IPS-15b (cell line): ENCODE results near the gene STUB1.

Experiments
- H3K27me3 ChIP-seq: one replicate; pipeline ENCODE4 v1.6.1; 2013; ENCODE audit warnings: low read length; ENCODE audit not compliant: control insufficient read depth, insufficient read depth
- H3K36me3 ChIP-seq: one replicate; pipeline ENCODE4 v1.6.1; 2013; ENCODE audit warnings: low read length; ENCODE audit not compliant: control insufficient read depth, insufficient read depth
- H3K4me1 ChIP-seq: one replicate; pipeline ENCODE4 v1.6.1; 2013; ENCODE audit warnings: mild to moderate bottlenecking, low read length; ENCODE audit not compliant: control insufficient read depth, insufficient read depth
- H3K4me3 ChIP-seq: one replicate; pipeline ENCODE4 v1.5.1; 2013; ENCODE audit warnings: low read depth, low read length
- H3K9ac ChIP-seq: one replicate; pipeline ENCODE4 v1.6.1; 2013; ENCODE audit warnings: low read depth, mild to moderate bottlenecking, low read length
- H3K9me3 ChIP-seq: one replicate; pipeline ENCODE4 v1.6.1; 2013; ENCODE audit warnings: mild to moderate bottlenecking, low read length; ENCODE audit not compliant: control insufficient read depth, insufficient read depth

STUB1 gene

DNA sequence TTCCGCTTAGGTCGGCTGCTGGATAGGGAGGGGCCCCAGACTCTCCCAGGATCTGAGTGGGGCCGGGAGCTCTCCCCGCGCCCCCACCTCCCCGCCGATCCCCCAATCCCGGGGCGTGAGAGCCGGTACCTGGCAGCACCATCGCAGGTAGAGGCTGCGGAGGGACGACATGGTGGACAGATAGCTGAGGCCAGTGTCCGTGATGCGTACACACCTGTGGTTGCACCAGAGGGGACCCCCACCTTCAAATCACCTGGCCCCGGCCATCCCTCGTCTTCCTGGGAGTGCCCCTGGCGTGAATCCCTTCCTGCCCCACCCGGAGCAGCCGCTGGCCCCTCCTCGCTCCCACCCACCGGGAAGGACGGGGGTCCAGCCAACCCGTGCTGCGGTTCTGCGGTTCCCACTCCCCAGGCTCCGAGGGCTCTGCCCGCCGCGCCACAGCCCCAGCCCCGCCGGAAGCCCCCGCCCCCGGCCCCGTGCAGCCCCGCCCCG is 14.7 kb downstream of the STUB1 start:
- no peaks in the 10 kb centered on the region for H3K4me1 ChIP-seq
- peak overlapping the region; percentile 71 for H3K4me3 ChIP-seq
- peaks cover 51% of the 10 kb centered on the region for H3K27me3 ChIP-seq
- H3K36me3 ChIP-seq, result no peaks in the 10 kb centered on the region
- no peaks in the 10 kb centered on the region for H3K9me3 ChIP-seq
- no peak overlapping the region for H3K9ac ChIP-seq

- Histone ChIP-seq H3K4me1 (no peaks in the 10 kb centered on the region), H3K36me3 (no peaks in the 10 kb centered on the region), H3K9me3 (no peaks in the 10 kb centered on the region), H3K4me3 (peak overlapping the region; percentile 83), H3K27me3 (peaks cover 55% of the 10 kb centered on the region), H3K9ac (peak overlapping the region; percentile 67)
These were observed 15.3 kb downstream of the STUB1 start for GRCh38 chr16:695355-696089.

DNA sequence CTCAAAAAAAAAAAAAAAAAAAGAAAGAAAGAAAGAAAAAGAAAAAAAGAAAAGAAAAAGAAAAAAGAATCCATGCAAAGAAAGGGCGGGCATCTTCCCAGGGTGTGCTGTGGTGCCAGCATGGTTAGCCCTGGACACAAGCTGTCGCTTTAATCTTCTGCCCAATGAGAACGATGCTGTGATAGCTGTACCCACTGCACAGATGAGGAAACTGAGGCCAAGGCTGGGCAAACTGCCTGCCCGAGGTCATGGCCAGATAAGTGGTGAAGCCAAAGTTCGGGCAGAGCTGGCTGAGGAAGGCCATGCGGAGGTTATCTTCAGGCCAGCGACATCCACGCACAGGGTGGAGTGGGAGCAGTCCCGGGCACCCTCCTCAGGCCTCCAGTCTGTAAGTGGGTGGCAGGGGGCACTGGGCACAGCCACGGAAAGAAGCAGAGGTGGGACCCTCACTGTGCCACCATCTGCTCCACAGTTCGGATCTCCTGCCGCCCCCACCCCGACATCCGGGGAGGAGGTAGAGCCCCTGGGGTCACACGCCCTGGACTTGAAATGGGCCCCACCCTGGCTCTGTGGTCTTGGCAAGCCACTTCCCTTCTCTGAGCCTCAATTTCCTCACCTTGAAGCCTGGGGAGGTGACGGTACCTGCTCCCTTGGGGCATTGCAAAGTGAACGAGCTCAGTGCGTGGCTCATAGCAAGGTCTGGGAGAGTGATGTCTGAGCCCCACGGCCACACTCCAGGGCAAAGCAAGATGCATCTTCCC is 18.9 kb downstream of the STUB1 start:
- no peaks in the 10 kb centered on the region for H3K36me3 ChIP-seq
- H3K27me3 ChIP-seq, result peaks cover 68% of the 10 kb centered on the region
- H3K9me3 ChIP-seq, result no peaks in the 10 kb centered on the region
- H3K4me3 ChIP-seq, result no peak overlapping the region
- no peaks in the 10 kb centered on the region for H3K4me1 ChIP-seq
- H3K9ac ChIP-seq, result no peak overlapping the region

DNA sequence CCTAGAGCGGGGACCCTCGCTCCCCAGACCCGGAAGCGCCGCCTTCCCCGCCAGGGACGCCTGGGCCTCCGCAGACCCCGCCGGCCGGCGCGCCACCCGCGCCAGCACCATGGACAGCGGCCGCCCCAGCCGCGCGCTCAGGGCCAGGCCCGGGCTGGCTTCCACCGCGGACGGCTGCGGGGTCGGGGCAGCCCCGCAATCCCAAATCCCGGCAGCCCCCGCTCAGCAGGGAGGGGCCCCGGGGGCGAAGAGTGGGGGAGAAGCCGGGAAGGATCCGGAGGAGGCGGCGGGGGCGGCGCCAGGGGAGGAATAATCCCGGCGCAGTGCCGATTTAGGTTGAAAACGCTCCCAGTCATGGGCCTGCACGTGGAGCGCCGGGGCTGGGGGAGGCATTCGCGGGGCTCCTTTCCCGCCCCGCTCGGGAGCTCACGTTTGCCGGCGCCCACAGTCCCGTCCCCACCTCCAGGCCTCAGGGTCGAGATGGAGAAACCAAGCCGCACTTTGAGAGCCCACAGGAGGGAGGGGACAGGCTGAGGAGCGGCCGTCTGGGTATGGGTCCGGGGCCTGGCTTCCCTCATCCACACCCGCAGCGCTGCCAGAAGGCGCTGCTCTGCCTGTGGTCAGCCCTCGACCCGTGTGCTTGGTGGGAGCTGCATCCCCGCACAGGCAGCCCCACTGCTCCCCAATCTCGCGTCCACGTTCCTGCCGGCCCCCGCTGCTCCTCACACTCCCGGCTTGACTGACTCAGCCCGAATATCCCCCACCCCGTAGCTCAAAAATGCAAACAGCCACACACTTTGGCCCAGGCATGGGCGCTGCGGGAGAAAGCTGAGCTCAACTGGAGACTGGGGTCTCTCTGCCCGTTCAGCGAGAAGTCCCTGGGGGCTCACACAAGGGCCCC is 20.7 kb downstream of the STUB1 start:
- no peaks in the 10 kb centered on the region for H3K36me3 ChIP-seq
- peaks cover 63% of the 10 kb centered on the region for H3K27me3 ChIP-seq
- H3K4me1 ChIP-seq, result no peaks in the 10 kb centered on the region
- H3K9ac ChIP-seq, result no peak overlapping the region
- no peaks in the 10 kb centered on the region for H3K9me3 ChIP-seq
- H3K4me3 ChIP-seq, result peak overlapping the region; percentile 13

GRCh38 chr16:702341-702740 is 22.1 kb downstream of the STUB1 start:
- H3K9me3 ChIP-seq, result no peaks in the 10 kb centered on the region
- H3K4me3 ChIP-seq, result no peak overlapping the region
- no peak overlapping the region for H3K9ac ChIP-seq
- H3K36me3 ChIP-seq, result no peaks in the 10 kb centered on the region
- H3K27me3 ChIP-seq, result peaks cover 69% of the 10 kb centered on the region
- no peaks in the 10 kb centered on the region for H3K4me1 ChIP-seq

DNA sequence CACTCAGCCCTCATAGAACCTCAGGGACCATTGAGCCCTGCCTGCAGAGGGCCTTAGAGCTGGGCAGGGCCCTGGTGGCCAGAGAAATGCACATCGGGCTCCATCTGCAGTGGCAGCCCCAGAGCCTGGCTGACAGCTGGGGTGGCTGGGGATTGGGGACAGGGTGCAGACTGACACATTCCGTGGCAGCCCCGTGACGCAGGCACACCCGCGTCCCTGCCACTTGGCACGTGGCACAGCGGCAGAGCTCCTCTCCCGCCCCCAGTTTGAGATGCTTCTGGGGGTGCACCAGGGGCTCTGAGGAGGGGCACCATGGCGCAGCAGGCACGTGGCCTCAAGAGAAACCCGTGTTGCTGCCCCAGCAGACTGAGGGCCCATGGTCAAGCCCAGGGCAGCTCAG is 23.2 kb downstream of the STUB1 start:
- Histone ChIP-seq H3K9me3 (no peaks in the 10 kb centered on the region), H3K4me3 (no peak overlapping the region), H3K27me3 (peaks cover 77% of the 10 kb centered on the region), H3K4me1 (no peaks in the 10 kb centered on the region), H3K36me3 (no peaks in the 10 kb centered on the region), H3K9ac (no peak overlapping the region)

DNA sequence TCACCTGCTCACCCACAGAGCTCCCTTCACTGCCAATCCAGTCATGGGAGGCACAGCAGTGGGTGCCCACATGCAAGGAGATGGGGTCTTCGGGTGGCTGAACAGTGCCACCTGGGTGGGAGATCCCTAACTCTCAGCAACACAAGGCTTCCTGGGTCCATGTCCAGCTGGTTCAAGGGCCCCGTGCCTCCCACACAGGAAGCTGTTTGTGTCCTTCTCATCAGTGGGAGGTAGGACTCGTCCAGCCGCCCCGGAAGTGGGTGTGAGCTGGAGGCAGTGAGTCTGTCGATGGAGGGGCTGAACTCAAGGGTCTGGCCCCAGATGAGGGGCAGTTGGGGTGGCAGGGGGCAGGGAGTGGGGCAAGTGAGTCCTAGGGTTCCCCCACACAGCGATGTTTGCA is 23.8 kb downstream of the STUB1 start:
- no peak overlapping the region for H3K9ac ChIP-seq
- no peaks in the 10 kb centered on the region for H3K9me3 ChIP-seq
- no peaks in the 10 kb centered on the region for H3K36me3 ChIP-seq
- H3K4me1 ChIP-seq, result no peaks in the 10 kb centered on the region
- peaks cover 79% of the 10 kb centered on the region for H3K27me3 ChIP-seq
- peak overlapping the region; percentile 26 for H3K4me3 ChIP-seq

- H3K4me3 ChIP-seq, result peak overlapping the region; percentile 26
- H3K4me1 ChIP-seq, result no peaks in the 10 kb centered on the region
- peaks cover 76% of the 10 kb centered on the region for H3K27me3 ChIP-seq
- no peaks in the 10 kb centered on the region for H3K36me3 ChIP-seq
- H3K9me3 ChIP-seq, result no peaks in the 10 kb centered on the region
- no peak overlapping the region for H3K9ac ChIP-seq
These were observed 24.6 kb downstream of the STUB1 start for GRCh38 chr16:704552-705380.

DNA sequence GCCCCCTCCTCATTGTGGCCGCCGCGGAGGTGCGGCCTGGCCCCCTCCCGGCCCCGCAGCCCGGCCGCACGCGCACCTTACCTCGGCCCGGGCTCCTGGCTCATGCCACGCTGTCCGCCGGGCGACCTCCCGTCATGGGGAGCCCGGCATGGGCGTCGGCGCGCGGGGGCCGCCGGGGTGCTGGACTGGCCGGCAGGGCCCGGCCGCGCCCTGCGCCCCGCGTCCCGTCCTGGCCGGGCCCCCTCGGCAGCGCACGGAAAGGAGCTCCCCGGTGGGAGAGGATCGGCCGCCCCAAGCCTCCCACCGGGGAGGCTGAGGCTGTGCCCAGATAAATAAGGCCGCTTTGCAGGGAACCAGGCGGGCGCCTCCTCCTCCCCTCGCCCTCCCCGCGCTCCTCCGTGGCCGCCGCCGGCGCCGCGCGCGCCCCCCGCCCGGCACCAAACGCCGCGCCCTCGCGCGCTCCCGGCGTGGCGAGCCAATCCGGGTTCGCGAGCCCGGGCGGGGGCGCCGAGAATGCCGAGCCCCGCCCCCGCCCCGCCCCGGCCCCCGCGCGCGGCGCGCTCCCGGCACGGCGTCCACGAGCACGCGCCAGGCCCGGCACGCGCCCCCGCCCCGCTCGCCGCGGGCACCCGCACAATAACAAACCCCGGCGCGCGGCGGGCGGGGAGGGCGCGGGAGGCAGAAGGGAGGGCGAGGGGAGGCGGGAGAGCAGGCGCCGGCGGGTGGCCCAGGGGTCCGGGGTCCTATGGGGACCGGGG is 25.4 kb downstream of the STUB1 start, which contains the start of gene FBXL16:
TSS of gene FBXL16 (minus strand) at position 371 of the 758 bp plus-strand sequence. CDS start 8,396 bp downstream, outside the sequence.
- Histone ChIP-seq H3K4me1 (no peaks in the 10 kb centered on the region), H3K27me3 (peaks cover 72% of the 10 kb centered on the region), H3K4me3 (peak within 1 kb of the TSS; percentile 55), H3K9ac (no peak within 1 kb of the TSS), H3K9me3 (no peaks in the 10 kb centered on the region), H3K36me3 (no peaks in the 10 kb centered on the region)

DNA sequence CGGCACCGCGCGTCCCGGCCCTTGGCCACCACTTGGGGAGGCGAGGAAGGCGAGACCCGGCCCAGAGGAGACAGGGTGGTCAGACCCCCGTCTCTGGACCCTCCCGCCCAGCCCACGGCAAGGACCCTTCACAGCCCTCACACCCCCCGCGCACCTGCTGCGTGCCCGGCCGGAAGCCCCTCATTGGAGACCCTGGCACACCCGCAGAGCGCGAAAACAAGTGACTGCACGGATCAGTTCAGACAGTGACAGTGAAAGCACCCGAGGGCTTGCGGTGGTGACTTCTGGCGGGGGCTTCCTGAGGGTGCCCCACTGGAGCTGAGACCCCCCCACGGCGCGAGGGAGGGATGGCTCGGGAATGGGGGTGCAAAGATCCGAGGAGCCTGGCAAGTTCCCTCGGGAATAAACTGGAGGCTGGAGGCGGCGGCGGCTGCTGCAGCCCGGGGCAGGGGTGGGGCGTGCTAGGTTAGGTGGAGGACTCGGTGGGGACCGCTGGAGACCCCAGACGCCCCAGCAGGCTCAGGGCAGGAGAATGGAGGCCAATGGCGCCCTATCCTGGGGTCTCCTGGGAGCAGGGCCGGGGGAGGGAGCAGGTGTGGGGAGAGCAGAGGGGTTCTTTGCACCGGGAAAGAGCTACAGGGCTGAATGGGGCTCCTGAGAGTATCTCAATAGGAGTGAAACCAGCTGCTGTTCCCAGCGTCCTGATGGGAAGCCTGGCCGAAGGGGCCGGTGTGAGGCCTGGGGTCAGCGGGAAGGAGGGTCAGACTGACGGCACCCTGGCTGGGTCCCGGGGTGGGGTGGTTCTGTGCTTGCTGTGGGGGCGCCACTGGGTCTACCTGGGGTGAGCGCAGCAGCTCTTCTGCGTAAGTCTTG is 26.2 kb downstream of the STUB1 start:
- H3K36me3 ChIP-seq, result no peaks in the 10 kb centered on the region
- H3K9ac ChIP-seq, result no peak overlapping the region
- H3K9me3 ChIP-seq, result no peaks in the 10 kb centered on the region
- no peaks in the 10 kb centered on the region for H3K4me1 ChIP-seq
- peak overlapping the region; percentile 55 for H3K4me3 ChIP-seq
- H3K27me3 ChIP-seq, result peaks cover 66% of the 10 kb centered on the region
